Activated CD8-positive, alpha-beta T cell treated with anti-CD3 and anti-CD28 coated beads, Interleukin-2, amount 10 ng/mL, durations not matched to agents 7 days and 5 days (primary cell): Measurements from ENCODE around the gene SLC13A2. TPM values are rescaled to one million over a fixed set of nuclear protein-coding genes. Genes with fewer than 3 reads are reported as not detected.
A peak's percentile ranks its signal among the peaks of the same experiment; 100 is the strongest.

Source experiments
- ATAC-seq: fragments of 150-1000 bp; cut with Tn5 transposase; one replicate; pipeline ENCODE4 v1.10.0; 2021; ENCODE audit warnings: moderate library complexity
- CTCF ChIA-PET: fragments of 350-600 bp; sonication (Branson Sonifier 250); formaldehyde crosslinking; loops from one replicate; lab custom pipeline; 2021; ENCODE audit warnings: antibody characterized with exemption; lab: Charles Lee
- POLR2A ChIA-PET: fragments of 350-600 bp; sonication (Branson Sonifier 250); formaldehyde crosslinking; loops from one replicate; lab custom pipeline; 2021; ENCODE audit warnings: antibody characterized with exemption; lab: Charles Lee
- DNase-seq: peaks from one replicate; pipeline ENCODE4 v3.0.0-alpha.2; 2020
- H3K27ac Mint-ChIP-seq: one replicate; pipeline ENCODE4 v1.8.0; 2021; ENCODE audit warnings: mild to moderate bottlenecking, mixed read lengths
- H3K27me3 Mint-ChIP-seq: one replicate; pipeline ENCODE4 v1.8.0; 2021; ENCODE audit warnings: low read depth, mixed read lengths
- H3K36me3 Mint-ChIP-seq: one replicate; pipeline ENCODE4 v1.8.0; 2021; ENCODE audit warnings: low read depth, mixed read lengths
- H3K4me1 Mint-ChIP-seq: one replicate; pipeline ENCODE4 v1.8.0; 2021; ENCODE audit warnings: low read depth, mixed read lengths
- H3K4me3 Mint-ChIP-seq: one replicate; pipeline ENCODE4 v1.8.0; 2021; ENCODE audit warnings: mild to moderate bottlenecking, mixed read lengths
- H3K9me3 Mint-ChIP-seq: one replicate; pipeline ENCODE4 v1.8.0; 2022; ENCODE audit warnings: mixed read lengths; ENCODE audit not compliant: insufficient read depth
- total RNA-seq, 2 experiments: library from RNA; stranded (reverse); gene quantifications; one replicate each; pipeline ENCODE4 v1.2.3, GENCODE V29; 2021

The SLC13A2 gene
- total RNA-seq, 2 experiments from 2014 or later, result not detected

DNA sequence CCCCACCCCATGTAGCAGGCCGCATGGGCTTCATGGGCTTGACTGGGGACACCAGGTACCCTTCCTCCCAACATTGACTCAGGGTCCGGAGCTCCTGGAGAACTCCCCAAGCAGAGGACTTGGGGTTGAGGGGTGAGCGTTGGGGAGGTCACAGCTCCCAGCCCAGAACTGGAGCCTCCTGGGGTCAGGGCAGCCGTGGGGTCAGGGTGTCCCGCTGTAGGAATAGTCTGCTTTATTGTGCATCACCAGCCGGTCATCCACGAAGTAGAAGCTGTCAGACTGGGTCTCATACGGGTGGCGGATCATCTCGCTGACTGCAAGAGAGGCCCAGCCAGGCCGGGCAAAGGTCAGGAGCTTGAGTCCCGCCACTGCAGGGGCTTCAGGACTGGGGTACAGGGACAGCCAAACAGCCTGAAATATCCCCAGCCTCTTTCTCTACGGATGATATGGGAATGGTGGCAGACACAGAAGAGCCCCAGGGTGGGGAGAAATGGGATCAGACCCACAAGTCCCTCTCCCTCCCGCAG is 73.7 kb downstream of the SLC13A2 start:
- H3K27ac Mint-ChIP-seq, result peak overlapping the region; percentile 81
- H3K27me3 Mint-ChIP-seq, result no peaks in the 10 kb centered on the region
- peak overlapping the region; percentile 38 for H3K4me3 Mint-ChIP-seq
- DNase-seq, result no peak
- H3K9me3 Mint-ChIP-seq, result no peaks in the 10 kb centered on the region
- ChIA-PET CTCF (interaction anchor here (0.7 to 6.8 kb wide), 12 partner anchors 9 to 304 kb away, joined by 3 to 46 read pairs (median 4); partner anchors contain the start of genes ALDOC and PIGS), POLR2A (interaction anchor here (0.9 to 4.4 kb wide), 3 partner anchors 24 to 52 kb away, joined by 3 to 19 read pairs (median 4); partner anchors contain the start of genes ALDOC, PIGS and SPAG5)
- peaks cover 10% of the 10 kb centered on the region for H3K36me3 Mint-ChIP-seq
- peaks cover 44% of the 10 kb centered on the region for H3K4me1 Mint-ChIP-seq
- ATAC-seq, result no peak

Other genes with a start within 250 kb of the SLC13A2 start
- gene TMEM97, start 154.4 kb upstream of the SLC13A2 start, total RNA-seq, result 10 to 100 TPM; 31.2 to 32.0 TPM
- 10 to 100 TPM; 20.7 to 22.7 TPM for gene IFT20, start 138.2 kb upstream of the SLC13A2 start, total RNA-seq
- gene TNFAIP1, start 137.9 kb upstream of the SLC13A2 start, total RNA-seq, result 10 to 100 TPM; 16.3 to 19.7 TPM
- 10 to 100 TPM; 68.1 to 73.9 TPM for gene POLDIP2, start 116.1 kb upstream of the SLC13A2 start, total RNA-seq
- gene SEBOX, start 108.4 kb upstream of the SLC13A2 start, total RNA-seq, result not detected
- not detected for gene VTN, start 103.3 kb upstream of the SLC13A2 start, total RNA-seq
- gene SARM1, start 102.0 kb upstream of the SLC13A2 start, total RNA-seq, result 10 to 100 TPM; 16.2 to 20.0 TPM
- 1 to 10 TPM; 2.7 to 3.1 TPM for gene SLC46A1, start 67.4 kb upstream of the SLC13A2 start, total RNA-seq
- not detected for gene FOXN1, start 32.7 kb downstream of the SLC13A2 start, total RNA-seq
- gene UNC119, start 79.0 kb downstream of the SLC13A2 start, total RNA-seq, result 10 to 100 TPM; 41.6 to 48.1 TPM
- 10 to 100 TPM; 60.0 to 61.1 TPM for gene PIGS, start 97.9 kb downstream of the SLC13A2 start, total RNA-seq
- 10 to 100 TPM; 97.3 to 99.7 TPM for gene ALDOC, start 103.3 kb downstream of the SLC13A2 start, total RNA-seq
- 100 to 1,000 TPM; 162 to 170 TPM for gene SPAG5, start 125.4 kb downstream of the SLC13A2 start, total RNA-seq
- gene RSKR, start 140.5 kb downstream of the SLC13A2 start, total RNA-seq, result 10 to 100 TPM; 23.0 to 28.7 TPM
- gene BLTP2, start 171.5 kb downstream of the SLC13A2 start, total RNA-seq, result 100 to 1,000 TPM; 162 to 169 TPM
- 10 to 100 TPM; 51.7 to 54.5 TPM for gene SDF2, start 188.3 kb downstream of the SLC13A2 start, total RNA-seq
- gene SUPT6H, start 188.6 kb downstream of the SLC13A2 start, total RNA-seq, result 10 to 100 TPM; 69.4 to 72.8 TPM
- gene PROCA1, start 238.2 kb downstream of the SLC13A2 start, total RNA-seq, result 1 to 10 TPM; 5.3 to 6.1 TPM
- 10 to 100 TPM in 1 of 2 experiments, 1 to 10 TPM in 1; 10.0 to 12.7 TPM for gene RAB34, start 244.2 kb downstream of the SLC13A2 start, total RNA-seq
- 1,000 to 10,000 TPM; 1,988 to 2,040 TPM for gene RPL23A, start 246.3 kb downstream of the SLC13A2 start, total RNA-seq